GM10248 (cell line): Measurements from ENCODE around the gene RSPH1.

Source experiments
- CTCF ChIA-PET: fragments of 300-600 bp; sonication (Branson Sonifier 250); formaldehyde crosslinking; extraction: SDS; loops from one replicate; lab custom pipeline; 2021; ENCODE audit warnings: antibody characterized with exemption; lab: Yijun Ruan, JAX
- POLR2A ChIA-PET: fragments of 350-650 bp; sonication (Branson Sonifier 250); formaldehyde crosslinking; extraction: SDS; loops from one replicate; lab custom pipeline; 2020; ENCODE audit warnings: antibody characterized with exemption; lab: Yijun Ruan, JAX
- DNase-seq: peaks from one replicate; pipeline ENCODE4 v3.0.0; 2012; ENCODE audit errors: extremely low spot score
- CTCF ChIP-seq: IDR thresholded peaks from 2 replicates; pipeline ENCODE4 v1.5.1; 2012; ENCODE audit warnings: mild to moderate bottlenecking, low read depth; ENCODE audit errors: extremely low read depth, missing control alignments, control extremely low read depth

The RSPH1 gene

DNA sequence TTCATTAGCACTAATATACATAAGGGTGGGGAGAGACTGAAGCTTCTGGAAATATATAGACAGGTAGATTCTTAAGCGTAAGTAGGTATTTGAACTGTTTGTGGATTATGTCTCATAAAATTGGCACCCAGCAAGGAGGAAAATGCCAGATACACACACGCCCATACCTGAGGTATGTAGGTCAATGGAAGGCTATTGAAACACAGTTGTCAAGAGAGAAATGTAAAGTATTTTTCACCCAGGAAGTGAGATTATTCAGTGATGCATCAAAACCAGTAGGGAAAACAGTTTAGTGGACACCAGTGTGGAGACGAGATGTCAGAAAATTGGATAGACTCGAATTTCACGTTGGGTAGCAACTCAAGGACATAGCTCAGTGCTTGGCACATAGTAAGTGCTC is 4.7 kb upstream of the RSPH1 start:
- ChIA-PET POLR2A (no interaction called here), CTCF (interaction anchor here (1.3 to 1.4 kb wide), 2 partner anchors 22 to 36 kb away, joined by 3 to 4 read pairs; no protein-coding TSS in a partner anchor)
- DNase-seq: no peak
- no peak for TF ChIP-seq CTCF

GRCh38 chr21:42500225-42500624 is 4.2 kb upstream of the RSPH1 start:
- no peak for TF ChIP-seq CTCF
- ChIA-PET POLR2A (no interaction called here), CTCF (interaction anchor here (0.6 to 1.4 kb wide), 3 partner anchors 11 to 36 kb away, joined by 3 to 4 read pairs (median 3); no protein-coding TSS in a partner anchor)
- no peak for DNase-seq

DNA sequence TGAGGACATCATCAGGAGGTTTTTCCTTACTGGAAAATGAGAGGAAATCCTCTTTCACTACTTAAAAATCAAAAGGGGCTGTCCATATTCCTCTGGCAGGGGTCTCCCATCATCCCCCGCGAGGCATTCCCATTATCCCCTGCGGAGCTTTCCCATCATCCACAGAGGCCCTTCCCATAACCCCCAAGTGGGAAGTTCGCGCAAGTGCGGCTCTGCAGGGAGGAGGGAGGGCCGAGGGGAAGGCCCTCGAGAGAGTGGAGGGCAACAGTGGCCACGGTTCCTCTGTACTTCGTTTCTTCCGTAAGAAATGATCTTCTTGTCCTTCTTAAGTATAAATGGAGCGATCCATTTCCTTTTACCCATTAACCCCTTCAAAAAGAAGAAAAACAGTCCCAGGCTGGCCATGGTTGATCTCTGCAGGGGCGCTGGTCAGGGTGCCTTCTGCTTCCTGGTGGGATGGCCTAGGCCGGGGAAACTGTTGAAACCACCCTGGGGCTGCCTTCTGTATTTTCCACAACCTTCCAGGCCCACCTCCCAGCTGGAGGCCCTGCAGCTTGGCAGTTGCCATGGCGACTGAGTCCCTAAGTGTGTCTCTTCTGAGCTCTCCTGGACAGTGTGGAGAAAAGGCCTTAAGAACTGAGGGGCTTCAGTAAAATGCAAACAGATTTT is 3.6 kb upstream of the RSPH1 start:
- CTCF ChIA-PET: interaction anchor here (0.6 to 2.9 kb wide), 4 partner anchors 12 to 32 kb away, joined by 3 to 13 read pairs (median 3); no protein-coding TSS in a partner anchor
- no peak for TF ChIP-seq CTCF
- POLR2A ChIA-PET: no interaction called here
- no peak for DNase-seq

GRCh38 chr21:42498012-42498411 is 2.0 kb upstream of the RSPH1 start:
- ChIA-PET CTCF (interaction anchor here (1.2 to 2.9 kb wide), 3 partner anchors 14 to 30 kb away, joined by 3 to 13 read pairs (median 6); no protein-coding TSS in a partner anchor), POLR2A (no interaction called here)
- no peak for DNase-seq
- TF ChIP-seq CTCF: no peak

DNA sequence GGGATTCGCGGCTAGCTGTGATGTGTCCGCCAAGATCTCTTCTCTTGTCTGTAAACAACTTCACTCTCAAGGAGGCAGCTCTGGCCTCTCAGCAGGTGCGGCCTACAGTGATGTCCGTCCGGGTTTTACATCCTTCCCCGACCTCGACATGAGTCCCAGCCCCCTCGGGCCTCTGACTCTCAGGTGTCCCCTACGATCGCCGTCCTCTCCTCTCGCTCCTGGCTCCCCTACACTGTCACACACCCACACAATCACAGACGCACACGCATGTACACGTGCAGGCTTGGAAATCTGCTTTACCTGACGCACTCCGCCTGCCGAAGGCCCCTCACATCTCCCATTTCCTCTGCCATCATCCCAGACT is 797 bp upstream of the RSPH1 start:
- ChIA-PET POLR2A (no interaction called here), CTCF (interaction anchor here (0.9 to 2.9 kb wide), 3 partner anchors 9 to 29 kb away, joined by 3 to 13 read pairs (median 6); no protein-coding TSS in a partner anchor)
- no peak for TF ChIP-seq CTCF
- DNase-seq: no peak

GRCh38 chr21:42495765-42496119 is 282 bp downstream of the RSPH1 start:
- no peak for DNase-seq
- CTCF ChIA-PET: interaction anchor here (1.0 to 1.6 kb wide), 7 partner anchors 9 to 237 kb away, joined by 3 to 5 read pairs (median 4); no protein-coding TSS in a partner anchor
- POLR2A ChIA-PET: no interaction called here
- TF ChIP-seq CTCF: no peak
